Measurements from ENCODE around the gene JAM3. TPM values are rescaled to one million over a fixed set of nuclear protein-coding genes. Genes with fewer than 3 reads are reported as not detected.

JAM3 gene
- total RNA-seq, 2 donors from 2014 or later: 35.8 to 41.8 TPM

GRCh38 chr11:134071306-134071705, 2.4 kb downstream of the JAM3 start:
- Histone ChIP-seq H3K4me3 (ENCODE audit: low read length) (no peak overlapping the region), H3K4me1 (ENCODE audit: control insufficient read depth, insufficient read depth, low read length) (peaks cover 3% of the 10 kb centered on the region), H3K9ac (ENCODE audit: extremely low read depth, low read length, poor library complexity, severe bottlenecking) (no peak overlapping the region), H3K36me3 (ENCODE audit: control insufficient read depth, insufficient read depth, low read length) (no peaks in the 10 kb centered on the region), H3K27me3 (ENCODE audit: control insufficient read depth, insufficient read depth, low read length, poor library complexity, severe bottlenecking) (peaks cover 9% of the 10 kb centered on the region), H3K27ac (ENCODE audit: low read depth, low read length) (no peak overlapping the region), H3K9me3 (ENCODE audit: control insufficient read depth, low read length) (no peaks in the 10 kb centered on the region)
- Mint-ChIP-seq H3K4me1 (peaks cover 8% of the 10 kb centered on the region), H3K4me3 (no peak overlapping the region), H3K27ac (no peak overlapping the region), H3K9me3 (no peaks in the 10 kb centered on the region), H3K27me3 (ENCODE audit: insufficient read depth) (peaks cover 20% of the 10 kb centered on the region), H3K36me3 (ENCODE audit: low read depth) (peaks cover 1% of the 10 kb centered on the region)
- WGBS, 2 experiments (ENCODE audit: insufficient coverage in 1 of 2, insufficient read length in 1 of 2): 80 to 97% methylated on average over 1 to 3 of the region's 3 CpGs
- TF ChIP-seq CTCF (conservative IDR thresholded peaks at IDR 0.05): no peak
- DNase-seq: no peak

- H3K27ac ChIP-seq (ENCODE audit: low read depth, low read length): no peak overlapping the region
- H3K27ac Mint-ChIP-seq: no peak overlapping the region
- 91 to 100% methylated on average over 1 to 3 of the region's 3 CpGs for WGBS, 2 experiments (ENCODE audit: insufficient coverage in 1 of 2, insufficient read length in 1 of 2)
- peak; percentile 56 for TF ChIP-seq CTCF (conservative IDR thresholded peaks at IDR 0.05)
- no peak overlapping the region for H3K4me3 Mint-ChIP-seq
- no peak for DNase-seq
- H3K27me3 ChIP-seq (ENCODE audit: control insufficient read depth, insufficient read depth, low read length, poor library complexity, severe bottlenecking): peaks cover 9% of the 10 kb centered on the region
- H3K9me3 ChIP-seq (ENCODE audit: control insufficient read depth, low read length): no peaks in the 10 kb centered on the region
- H3K36me3 Mint-ChIP-seq (ENCODE audit: low read depth): peaks cover 3% of the 10 kb centered on the region
- peaks cover 3% of the 10 kb centered on the region for H3K4me1 ChIP-seq (ENCODE audit: control insufficient read depth, insufficient read depth, low read length)
- no peaks in the 10 kb centered on the region for H3K9me3 Mint-ChIP-seq
- H3K9ac ChIP-seq (ENCODE audit: extremely low read depth, low read length, poor library complexity, severe bottlenecking): no peak overlapping the region
- H3K36me3 ChIP-seq (ENCODE audit: control insufficient read depth, insufficient read depth, low read length): no peaks in the 10 kb centered on the region
- H3K27me3 Mint-ChIP-seq (ENCODE audit: insufficient read depth): peaks cover 18% of the 10 kb centered on the region
- peaks cover 8% of the 10 kb centered on the region for H3K4me1 Mint-ChIP-seq
- H3K4me3 ChIP-seq (ENCODE audit: low read length): no peak overlapping the region
Observed at GRCh38 chr11:134071766-134072402, 3.0 kb downstream of the JAM3 start.

GRCh38 chr11:134072844-134073243, 4.0 kb downstream of the JAM3 start:
- no peak overlapping the region for H3K27ac ChIP-seq (ENCODE audit: low read depth, low read length)
- peaks cover 8% of the 10 kb centered on the region for H3K4me1 Mint-ChIP-seq
- H3K4me3 Mint-ChIP-seq: no peak overlapping the region
- 90 to 91% methylated on average over 3 to 4 of the region's 4 CpGs for WGBS, 2 experiments (ENCODE audit: insufficient coverage in 1 of 2, insufficient read length in 1 of 2)
- H3K9me3 ChIP-seq (ENCODE audit: control insufficient read depth, low read length): no peaks in the 10 kb centered on the region
- no peak for DNase-seq
- no peak for TF ChIP-seq CTCF (conservative IDR thresholded peaks at IDR 0.05)
- peaks cover 3% of the 10 kb centered on the region for H3K4me1 ChIP-seq (ENCODE audit: control insufficient read depth, insufficient read depth, low read length)
- peaks cover 11% of the 10 kb centered on the region for H3K27me3 Mint-ChIP-seq (ENCODE audit: insufficient read depth)
- H3K27me3 ChIP-seq (ENCODE audit: control insufficient read depth, insufficient read depth, low read length, poor library complexity, severe bottlenecking): no peaks in the 10 kb centered on the region
- H3K4me3 ChIP-seq (ENCODE audit: low read length): no peak overlapping the region
- H3K9me3 Mint-ChIP-seq: no peaks in the 10 kb centered on the region
- peaks cover 3% of the 10 kb centered on the region for H3K36me3 Mint-ChIP-seq (ENCODE audit: low read depth)
- no peak overlapping the region for H3K9ac ChIP-seq (ENCODE audit: extremely low read depth, low read length, poor library complexity, severe bottlenecking)
- no peak overlapping the region for H3K27ac Mint-ChIP-seq
- no peaks in the 10 kb centered on the region for H3K36me3 ChIP-seq (ENCODE audit: control insufficient read depth, insufficient read depth, low read length)

Measured in endodermal cell (in vitro differentiated cells).